Activated gamma-delta T cell treated with Interleukin-2 at 50 U/mL for 16 hours (primary cell): ENCODE results near the gene NEUROD2.

Source experiments
- DNase-seq: peaks from one replicate; pipeline ENCODE4 v3.0.0-alpha.2; 2020

The NEUROD2 gene

DNA sequence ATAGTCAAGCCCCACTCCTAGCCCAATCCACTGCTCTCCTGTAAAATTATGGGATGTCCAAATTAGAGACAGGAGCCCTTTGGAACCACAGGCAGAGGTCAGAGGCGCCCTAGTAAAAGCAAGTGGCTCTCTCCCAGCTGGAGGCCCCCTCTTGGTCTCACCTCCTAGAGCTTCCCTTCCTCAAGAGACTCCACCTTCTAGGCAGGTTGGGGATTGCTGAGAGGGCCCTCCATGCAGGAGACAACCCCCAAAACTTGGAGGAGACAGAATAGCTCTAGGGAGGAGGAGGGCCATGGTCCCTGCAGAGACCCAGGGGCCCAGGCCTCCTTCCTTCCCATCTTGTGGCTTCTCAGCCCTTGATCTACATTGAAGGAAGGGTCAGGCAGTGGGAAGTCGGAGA is 29.4 kb downstream of the NEUROD2 start:
- DNase-seq = no peak

DNA sequence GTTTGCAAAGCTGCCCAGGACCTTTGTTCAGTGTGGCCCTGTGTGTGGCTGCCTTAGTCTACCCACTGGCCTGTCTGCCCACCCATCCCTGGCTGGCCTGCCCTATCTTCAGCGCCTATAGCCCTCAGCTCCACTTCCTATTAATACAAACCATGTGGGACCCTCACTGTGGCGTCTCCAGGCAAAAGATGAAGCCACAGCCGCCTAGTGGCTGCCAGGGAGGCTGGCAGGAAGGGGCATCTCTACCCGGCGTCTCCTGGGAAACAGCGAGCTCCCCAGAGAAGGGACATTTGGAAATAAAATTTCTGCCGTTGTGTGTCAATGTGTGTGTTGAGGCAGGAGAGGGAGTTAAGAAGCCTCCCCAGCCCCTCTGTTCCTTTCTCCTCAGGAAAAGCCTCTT is 31.5 kb downstream of the NEUROD2 start:
- DNase-seq = no peak

DNA sequence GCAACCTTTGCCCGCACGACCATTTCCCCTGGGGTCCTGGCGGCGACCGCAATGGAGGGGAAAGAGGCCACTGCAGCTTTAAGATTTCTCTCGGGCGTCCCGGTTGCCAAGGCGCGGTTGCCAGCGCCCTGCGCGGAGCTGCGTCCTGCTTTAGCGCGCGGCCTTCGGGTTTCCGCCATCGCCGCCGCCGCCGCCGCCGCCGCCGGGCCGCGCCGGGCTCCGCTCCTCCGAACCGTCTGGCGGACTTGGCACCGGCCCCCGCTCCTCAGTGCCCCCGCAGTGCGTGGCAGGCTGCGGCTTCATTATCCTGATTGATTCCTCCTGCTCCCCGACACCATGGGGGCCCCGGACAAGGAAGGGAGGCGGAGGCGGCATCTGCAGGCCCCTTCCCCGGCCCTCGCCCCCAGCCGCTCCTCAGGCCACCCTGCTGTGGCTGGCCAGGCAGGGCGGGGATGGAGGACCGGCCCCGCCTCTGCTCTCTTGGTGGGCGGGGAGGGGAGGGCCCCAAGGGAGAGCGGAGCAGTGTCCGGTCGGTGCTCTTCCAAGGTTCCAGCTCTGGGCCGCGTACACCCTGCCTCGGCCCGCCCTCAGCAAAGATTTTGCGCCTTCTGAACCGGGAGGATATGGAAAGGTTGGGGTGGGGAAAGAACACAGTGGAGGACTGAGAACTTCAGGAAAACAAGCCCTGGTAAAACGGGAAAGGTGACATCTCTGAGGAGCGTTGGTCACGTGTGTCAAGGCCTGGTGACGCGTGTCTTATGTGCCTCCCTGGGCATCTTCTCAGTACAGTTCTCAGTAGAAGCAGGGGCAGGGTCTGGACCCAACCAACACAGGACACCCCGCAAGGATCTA is 34.0 kb downstream of the NEUROD2 start:
- peak; percentile 6 for DNase-seq

DNA sequence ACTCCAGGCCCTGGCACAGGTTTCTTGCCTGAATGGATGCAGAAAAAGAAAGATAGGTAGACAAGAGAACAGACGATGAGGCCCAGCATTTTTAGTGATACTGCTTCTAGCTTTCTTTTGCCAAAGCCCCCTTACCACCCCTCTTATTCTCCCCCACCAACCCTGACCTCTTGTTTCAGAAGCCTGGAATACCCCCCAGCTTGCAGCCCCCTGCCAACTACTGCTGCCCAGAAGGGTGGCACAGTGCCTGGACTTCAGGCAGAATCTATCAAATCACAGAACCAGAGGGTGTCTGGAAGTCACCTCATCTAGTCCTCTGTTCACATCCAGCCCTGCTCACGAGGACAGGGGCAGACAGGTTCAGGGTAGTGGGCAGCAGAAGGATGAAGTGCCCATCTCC is 35.6 kb downstream of the NEUROD2 start:
- DNase-seq = no peak

DNA sequence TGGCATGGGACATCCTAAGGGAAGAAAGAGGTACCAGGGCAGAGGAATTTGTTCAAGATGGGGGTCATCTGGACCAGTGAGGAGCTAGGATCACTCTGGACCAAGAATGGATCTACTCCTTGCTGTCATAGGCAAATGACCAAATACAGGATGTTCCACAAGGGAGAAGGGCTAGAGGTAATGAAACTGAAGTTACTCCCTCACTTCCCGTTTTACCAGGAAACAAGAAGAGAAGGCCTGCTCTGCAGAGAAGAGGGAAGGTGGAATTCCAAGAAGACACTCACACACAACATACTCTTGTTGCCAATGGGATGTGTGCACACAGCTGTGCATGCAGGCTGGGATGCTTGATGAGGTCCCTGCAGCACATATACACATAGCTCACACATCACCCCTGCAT is 38.6 kb downstream of the NEUROD2 start:
- no peak for DNase-seq

DNA sequence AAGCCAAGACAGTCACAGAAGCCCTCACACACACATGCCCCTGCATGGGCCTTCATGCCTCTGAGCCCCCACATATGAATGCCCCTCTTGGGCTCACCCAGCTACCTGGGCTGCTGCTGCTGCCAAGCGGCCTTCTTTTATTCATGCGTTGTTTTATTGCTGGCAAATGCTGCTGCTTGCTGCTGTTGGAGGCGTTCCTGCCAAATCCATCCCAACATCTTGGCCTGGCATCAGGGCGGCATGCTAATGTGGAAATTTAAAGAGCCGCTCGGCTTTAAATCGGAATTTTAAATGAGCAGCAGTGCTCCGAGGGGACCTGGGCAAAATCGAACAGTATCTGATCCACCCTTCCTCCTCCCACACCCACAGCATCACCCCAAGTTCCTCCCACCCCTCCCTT is 39.0 kb downstream of the NEUROD2 start:
- no peak for DNase-seq

DNA sequence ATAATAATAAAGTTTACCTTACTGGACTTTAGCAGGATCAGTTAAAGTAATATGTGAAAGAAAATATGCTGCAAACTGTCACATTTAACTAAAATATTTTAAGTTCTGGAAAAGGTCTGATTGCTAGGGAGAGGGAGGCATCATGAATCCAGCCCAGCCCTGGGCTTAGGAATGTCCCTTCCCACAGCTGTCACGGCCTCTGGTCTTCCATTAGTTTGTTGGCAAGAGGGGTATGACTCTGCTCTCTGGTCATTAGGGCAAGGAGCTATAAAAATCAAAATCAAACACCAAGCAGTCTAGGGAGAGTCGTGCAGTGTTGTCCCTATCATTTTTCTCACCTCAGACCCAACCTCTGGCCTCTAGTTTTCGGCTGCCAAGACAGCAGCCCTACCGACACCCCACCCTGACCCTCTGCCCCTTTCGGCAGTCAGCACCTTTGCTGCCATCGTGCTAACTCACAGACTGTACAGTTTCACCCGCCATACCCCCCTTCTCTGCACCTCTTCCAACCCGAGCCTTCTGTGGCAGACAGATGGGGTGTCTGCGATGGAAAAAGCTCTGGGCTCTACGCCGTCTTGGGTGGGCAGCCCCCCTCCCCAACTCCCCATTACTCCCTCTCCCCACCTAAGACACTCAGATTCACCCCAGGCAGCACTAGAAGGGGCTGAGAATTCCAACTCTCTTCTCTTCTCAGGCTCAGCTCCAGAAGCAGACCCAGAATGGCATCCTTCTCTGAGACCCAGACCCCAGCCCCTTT is 41.4 kb downstream of the NEUROD2 start:
- no peak for DNase-seq

DNA sequence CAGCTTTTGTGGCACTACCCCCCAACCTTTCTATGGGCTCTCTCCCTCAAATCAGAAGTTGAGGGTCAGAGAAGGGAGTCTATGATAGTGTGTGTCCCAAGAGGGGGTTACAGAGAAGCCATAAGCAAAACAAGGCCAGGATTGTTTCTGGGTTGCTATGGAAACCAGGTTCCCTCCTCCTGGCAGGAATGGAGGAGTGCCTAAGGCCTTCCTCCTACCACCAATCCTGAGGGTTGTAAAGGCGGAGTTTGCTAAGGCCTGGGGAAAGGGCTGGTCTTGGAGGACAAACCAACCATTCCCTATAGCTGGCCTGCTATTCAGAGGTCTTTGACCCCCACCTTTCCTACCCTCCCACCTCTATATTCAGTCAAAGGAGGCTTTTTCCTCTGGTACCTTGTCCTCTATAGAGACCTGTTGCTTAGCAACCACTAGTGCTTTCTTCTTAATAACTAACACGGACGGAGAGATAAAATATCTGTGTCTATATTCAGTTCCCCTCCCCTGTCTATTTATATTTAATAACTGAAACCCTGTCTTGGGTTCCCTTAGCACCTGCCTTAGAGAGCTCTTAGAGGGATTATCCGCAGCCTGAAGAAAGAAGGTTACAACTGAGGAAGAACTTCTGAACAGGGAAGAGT is 43.4 kb downstream of the NEUROD2 start:
- DNase-seq = no peak

DNA sequence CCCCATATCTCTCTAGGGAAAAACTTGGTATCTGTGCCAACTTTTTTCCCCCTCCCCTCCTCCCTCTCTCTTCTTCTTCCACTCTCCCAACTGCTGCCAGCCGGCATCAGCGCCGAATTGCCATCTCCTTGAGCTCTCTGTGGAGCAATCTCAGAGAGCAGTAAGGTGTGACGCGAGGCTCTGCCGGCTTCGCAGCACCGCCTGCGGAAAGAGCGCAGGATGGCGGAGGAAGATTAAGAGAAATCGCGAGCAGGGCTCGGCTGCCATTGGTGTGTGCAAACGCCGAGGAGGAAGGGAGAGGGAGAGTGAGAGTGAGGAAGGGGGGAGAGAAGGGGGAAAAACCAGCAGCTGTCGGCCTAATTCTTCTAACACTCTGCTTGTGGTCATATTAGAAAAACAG is 44.2 kb downstream of the NEUROD2 start:
- no peak for DNase-seq

DNA sequence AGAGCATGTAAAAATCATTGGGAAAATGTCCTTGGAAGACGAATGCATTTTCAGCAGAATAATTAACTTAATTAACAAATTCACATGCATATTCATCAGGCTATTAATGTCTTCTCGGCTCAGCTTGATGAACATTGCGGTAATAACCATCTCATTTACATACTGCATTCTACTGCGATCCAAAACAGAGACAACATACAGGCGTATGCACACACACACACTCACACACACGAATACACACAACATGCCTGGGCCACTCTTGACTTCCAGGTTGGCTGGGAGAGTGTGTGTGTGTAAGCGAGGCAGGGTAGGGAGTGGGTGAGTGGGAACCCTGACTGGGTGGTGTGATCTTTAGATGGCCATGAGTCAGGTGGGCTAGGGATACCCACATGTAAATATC is 44.7 kb downstream of the NEUROD2 start:
- DNase-seq = no peak

DNA sequence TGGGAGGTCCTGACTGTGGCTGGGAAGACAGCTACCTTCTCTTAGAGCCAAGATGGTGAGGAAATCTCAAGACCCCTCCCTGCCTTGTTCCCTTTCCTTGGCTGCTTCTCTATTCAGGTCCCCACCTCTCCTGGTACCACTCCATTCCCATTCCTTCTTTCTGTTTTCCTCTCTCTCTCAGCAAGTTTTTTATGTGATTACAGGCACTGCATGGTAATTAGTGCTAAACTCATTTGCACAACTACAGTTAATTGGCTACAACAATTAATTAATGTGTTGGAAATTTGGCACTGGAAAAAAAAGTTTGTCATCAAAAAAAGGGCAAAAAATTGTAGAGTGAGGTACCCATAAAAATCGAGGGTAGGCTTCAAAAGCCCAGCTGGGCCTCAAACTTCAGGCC is 45.3 kb downstream of the NEUROD2 start:
- DNase-seq = no peak

DNA sequence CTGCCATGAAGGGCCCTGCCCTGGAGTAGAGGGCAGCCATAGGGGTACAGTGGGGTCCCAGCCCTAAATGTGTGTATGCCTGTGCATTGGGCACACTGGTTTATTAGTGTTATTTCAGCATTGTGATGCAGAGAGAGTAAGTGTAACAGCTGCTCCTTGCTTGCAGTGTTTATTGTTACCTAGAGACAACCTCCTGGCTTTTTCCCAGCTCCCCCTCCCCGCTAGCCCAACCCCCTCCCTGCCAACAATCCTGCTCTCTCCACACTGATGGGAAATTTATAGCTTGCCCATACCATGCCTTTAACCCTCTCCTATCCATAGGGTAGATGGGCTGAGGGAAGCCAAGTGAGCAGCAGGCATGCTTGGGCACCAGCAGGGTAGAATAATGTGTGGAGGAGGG is 51.3 kb downstream of the NEUROD2 start:
- DNase-seq = no peak

DNA sequence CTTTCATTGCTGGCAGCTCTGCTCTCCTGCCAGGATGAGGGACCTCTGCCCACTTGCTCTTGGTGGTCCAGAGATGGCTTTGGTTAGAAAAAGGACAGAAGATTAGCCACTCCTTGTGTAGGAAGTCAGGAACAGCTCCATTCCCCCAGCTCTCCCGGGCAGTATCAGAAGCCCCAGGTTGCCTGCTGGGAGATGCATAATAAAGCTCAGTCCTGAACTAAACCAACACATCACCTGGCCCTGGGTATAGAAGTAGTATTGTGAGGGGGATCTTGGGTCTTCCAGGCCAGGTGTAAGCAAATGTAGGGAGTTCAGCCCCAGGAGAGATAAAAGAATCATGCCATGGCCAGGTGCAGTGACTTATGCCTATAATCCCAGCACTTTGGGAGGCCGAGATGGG is 52.4 kb downstream of the NEUROD2 start:
- DNase-seq = no peak
